Colonic mucosa (tissue), 4 donors: ENCODE data around the gene TMEM150C. TPM values are rescaled to one million over a fixed set of nuclear protein-coding genes. Genes with fewer than 3 reads are reported as not detected.

Experiments
- DNase-seq: peaks from one replicate; pipeline ENCODE4 v3.0.0-alpha.2; 2020
- H3K27ac ChIP-seq: fragments of 200-600 bp; one replicate; pipeline ENCODE4 v1.8.0; 2021
- H3K27me3 ChIP-seq: fragments of 200-600 bp; one replicate; pipeline ENCODE4 v1.8.0; 2021
- H3K36me3 ChIP-seq: fragments of 200-600 bp; one replicate; pipeline ENCODE4 v1.8.0; 2021
- H3K4me1 ChIP-seq: fragments of 200-600 bp; one replicate; pipeline ENCODE4 v1.8.0; 2021; ENCODE audit warnings: mild to moderate bottlenecking
- H3K4me3 ChIP-seq: fragments of 200-600 bp; one replicate; pipeline ENCODE4 v1.8.0; 2021
- H3K9ac ChIP-seq, 2 donors: one replicate each; pipeline ENCODE4 v1.7.0; 2013; ENCODE audit warnings: control low read depth in 2 of 2, low read depth in 2 of 2, low read length in 2 of 2
- H3K9me3 ChIP-seq: fragments of 200-600 bp; one replicate; pipeline ENCODE4 v1.8.0; 2021
- intact Hi-C: fragments of 100-400 bp; cut with DNase I; formaldehyde crosslinking; loops from one replicate; pipeline ENCODE4 v1.14.1; 2022
- total RNA-seq, 2 donors: library from RNA; stranded (reverse); fragmentation: NEBNext Ultra II Directional in 1 of 2; extraction: Animal tissue kit (Norgen Biotek cat#: 25700) in 1 of 2; gene quantifications; one replicate each; pipeline ENCODE4 v1.2.1, GENCODE V29; 2021
- TF ChIP-seq, protein P1 (sequence below): fragments of 200-600 bp; IDR thresholded peaks from one replicate; pipeline ENCODE4 v1.8.0; 2022; ENCODE audit warnings: antibody characterized with exemption, mild to moderate bottlenecking
- donor health status: healthy.
- donor health status: DM: no; HTN: no; CAD: no.
- donor health status: DM: no; HTN: no; CAD: no.

The TMEM150C gene
- total RNA-seq, 2 donors from 2014 or later, result 1.2 to 2.5 TPM

DNA sequence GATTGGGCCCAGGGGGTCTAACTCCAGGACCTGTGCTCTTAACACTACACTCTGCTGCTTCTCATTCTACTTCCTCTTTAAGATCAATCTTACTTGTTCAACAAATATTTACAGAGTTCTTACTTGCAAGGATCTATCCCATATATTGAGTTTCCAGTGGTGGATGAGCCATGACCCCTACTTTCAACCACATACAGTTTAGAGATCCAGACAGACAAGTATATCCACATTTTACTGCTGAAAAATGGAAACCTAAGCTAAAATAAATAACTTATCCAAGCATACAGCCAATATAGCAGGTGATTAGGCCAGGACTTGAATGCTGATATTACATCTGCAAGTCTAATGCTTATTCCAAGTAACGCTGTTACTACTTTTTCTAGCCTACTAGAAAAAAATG, 18.7 kb downstream of the TMEM150C start:
- Histone ChIP-seq H3K9me3 (no peaks in the 10 kb centered on the region), H3K4me3 (no peak overlapping the region), H3K27me3 (no peaks in the 10 kb centered on the region), H3K4me1 (no peaks in the 10 kb centered on the region), H3K9ac (no peak overlapping the region), H3K36me3 (no peaks in the 10 kb centered on the region), H3K27ac (no peak overlapping the region)
- TF ChIP-seq, protein P1, sequence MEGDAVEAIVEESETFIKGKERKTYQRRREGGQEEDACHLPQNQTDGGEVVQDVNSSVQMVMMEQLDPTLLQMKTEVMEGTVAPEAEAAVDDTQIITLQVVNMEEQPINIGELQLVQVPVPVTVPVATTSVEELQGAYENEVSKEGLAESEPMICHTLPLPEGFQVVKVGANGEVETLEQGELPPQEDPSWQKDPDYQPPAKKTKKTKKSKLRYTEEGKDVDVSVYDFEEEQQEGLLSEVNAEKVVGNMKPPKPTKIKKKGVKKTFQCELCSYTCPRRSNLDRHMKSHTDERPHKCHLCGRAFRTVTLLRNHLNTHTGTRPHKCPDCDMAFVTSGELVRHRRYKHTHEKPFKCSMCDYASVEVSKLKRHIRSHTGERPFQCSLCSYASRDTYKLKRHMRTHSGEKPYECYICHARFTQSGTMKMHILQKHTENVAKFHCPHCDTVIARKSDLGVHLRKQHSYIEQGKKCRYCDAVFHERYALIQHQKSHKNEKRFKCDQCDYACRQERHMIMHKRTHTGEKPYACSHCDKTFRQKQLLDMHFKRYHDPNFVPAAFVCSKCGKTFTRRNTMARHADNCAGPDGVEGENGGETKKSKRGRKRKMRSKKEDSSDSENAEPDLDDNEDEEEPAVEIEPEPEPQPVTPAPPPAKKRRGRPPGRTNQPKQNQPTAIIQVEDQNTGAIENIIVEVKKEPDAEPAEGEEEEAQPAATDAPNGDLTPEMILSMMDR, result no peak
- intact Hi-C loops, result no loop called here
- no peak for DNase-seq

DNA sequence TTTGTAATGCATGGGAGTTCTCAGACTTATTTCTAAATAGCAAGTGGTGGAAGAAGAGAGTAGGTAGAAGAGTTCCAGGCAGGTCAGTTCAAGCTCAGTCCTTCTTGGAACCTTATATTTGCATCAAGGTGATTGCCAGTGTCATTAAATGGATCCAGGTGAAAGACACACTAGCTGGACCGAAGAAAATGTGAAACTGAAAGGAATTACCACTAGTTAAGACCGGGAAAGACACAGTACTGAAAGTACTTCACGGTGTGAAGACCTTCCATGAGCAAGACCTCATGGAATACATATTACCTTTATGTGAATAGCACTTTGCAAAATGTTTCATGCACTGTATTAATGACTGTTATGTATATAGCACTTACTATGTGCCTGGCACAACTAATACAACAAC, 19.1 kb downstream of the TMEM150C start:
- intact Hi-C loops, result no loop called here
- no peak for DNase-seq

DNA sequence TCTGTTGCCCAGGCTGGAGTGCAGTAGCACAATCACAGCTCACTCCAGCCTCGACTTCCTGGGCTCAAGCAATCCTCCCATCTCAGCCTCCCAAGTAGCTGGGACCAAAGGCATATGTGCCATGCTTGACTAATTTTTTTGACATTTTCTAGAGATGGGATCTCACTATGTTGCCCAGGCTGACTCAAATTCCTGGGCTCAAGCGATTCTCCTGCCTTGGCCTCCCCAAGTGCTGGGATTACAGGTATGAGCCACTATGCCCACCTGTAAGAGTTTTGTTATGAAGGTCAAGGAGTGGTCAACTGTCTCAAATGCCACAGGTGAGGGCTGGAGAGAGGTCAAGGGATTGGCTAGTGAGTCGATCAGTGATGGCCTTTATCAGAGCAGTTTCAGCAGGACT, 32.5 kb downstream of the TMEM150C start:
- TF ChIP-seq, protein P1, result no peak
- Histone ChIP-seq H3K4me3 (no peak overlapping the region), H3K9ac (no peak overlapping the region), H3K27me3 (no peaks in the 10 kb centered on the region), H3K4me1 (no peaks in the 10 kb centered on the region), H3K27ac (no peak overlapping the region), H3K36me3 (no peaks in the 10 kb centered on the region), H3K9me3 (no peaks in the 10 kb centered on the region)
- intact Hi-C loops, result no loop called here
- no peak for DNase-seq

More for the DNA sequence above, 19.1 kb downstream of the TMEM150C start:
- TF ChIP-seq, protein P1, result no peak
- Histone ChIP-seq H3K27ac (no peak overlapping the region), H3K4me3 (no peak overlapping the region), H3K27me3 (no peaks in the 10 kb centered on the region), H3K36me3 (no peaks in the 10 kb centered on the region), H3K9ac (no peak overlapping the region), H3K9me3 (no peaks in the 10 kb centered on the region), H3K4me1 (no peaks in the 10 kb centered on the region)

DNA sequence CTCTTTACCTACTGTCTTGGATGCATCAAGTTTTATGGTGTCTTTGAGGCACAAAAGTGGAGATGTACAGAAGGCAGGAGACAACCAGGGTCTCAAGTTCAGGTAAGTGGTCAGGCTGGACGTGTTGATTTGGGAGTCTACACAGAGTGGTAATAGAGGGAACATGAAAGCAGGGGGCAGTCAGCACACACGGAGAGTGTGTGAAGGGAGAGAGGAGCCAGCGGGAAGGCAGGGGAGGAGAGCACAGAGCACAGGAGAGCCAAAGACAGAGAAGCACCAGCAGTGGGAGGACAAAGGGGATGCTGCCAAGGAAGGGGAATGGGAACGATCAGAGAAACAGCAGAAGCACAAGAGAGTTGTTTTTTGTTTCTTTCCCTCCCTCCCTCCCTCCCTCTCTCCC, 32.9 kb downstream of the TMEM150C start:
- H3K27me3 ChIP-seq, result no peaks in the 10 kb centered on the region
- H3K9ac ChIP-seq, result no peak overlapping the region
- no peak overlapping the region for H3K4me3 ChIP-seq
- no peak for DNase-seq
- intact Hi-C loops, result no loop called here
- H3K36me3 ChIP-seq, result no peaks in the 10 kb centered on the region
- TF ChIP-seq, protein P1, result no peak
- H3K9me3 ChIP-seq, result no peaks in the 10 kb centered on the region
- no peak overlapping the region for H3K27ac ChIP-seq
- no peaks in the 10 kb centered on the region for H3K4me1 ChIP-seq

DNA sequence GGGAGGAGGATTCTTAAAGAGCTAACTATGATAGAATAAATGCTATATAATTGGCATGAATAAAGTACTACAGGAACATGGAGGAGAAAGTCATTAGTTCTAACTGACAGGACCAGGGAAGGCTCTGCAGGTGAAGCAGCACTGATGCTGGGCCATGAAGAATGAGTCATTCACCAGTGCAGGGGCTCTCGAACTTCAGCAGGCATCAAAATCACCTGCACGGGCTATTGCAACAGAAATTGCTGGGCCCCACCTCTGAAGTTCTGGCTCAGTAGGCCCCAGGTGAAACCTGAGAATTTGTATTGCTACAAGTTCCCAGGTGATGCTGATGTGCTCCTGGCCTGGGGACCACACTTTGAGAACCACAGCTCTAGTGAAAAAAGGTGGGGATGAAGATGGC, 33.7 kb downstream of the TMEM150C start:
- no peaks in the 10 kb centered on the region for H3K9me3 ChIP-seq
- no peak for DNase-seq
- H3K4me1 ChIP-seq, result no peaks in the 10 kb centered on the region
- no peaks in the 10 kb centered on the region for H3K36me3 ChIP-seq
- H3K4me3 ChIP-seq, result no peak overlapping the region
- TF ChIP-seq, protein P1, result no peak
- intact Hi-C loops, result no loop called here
- H3K27me3 ChIP-seq, result no peaks in the 10 kb centered on the region
- H3K27ac ChIP-seq, result no peak overlapping the region
- H3K9ac ChIP-seq, result no peak overlapping the region
